Measurements from ENCODE around the gene TACC2. TPM values are rescaled to one million over a fixed set of nuclear protein-coding genes. Genes with fewer than 3 reads are reported as not detected.

The TACC2 gene
- total RNA-seq, 4 donors from 2014 or later, result 63.1 to 102 (median 74.9) TPM

- Histone ChIP-seq H3K4me3 (no peak overlapping the region), H3K9me3 (no peaks in the 10 kb centered on the region), H3K4me1 (no peaks in the 10 kb centered on the region), H3K36me3 (no peaks in the 10 kb centered on the region), H3K27ac (no peak overlapping the region), H3K27me3 (no peaks in the 10 kb centered on the region)
- 95 to 100% methylated on average over 2 to 6 of the region's 7 CpGs for WGBS, 2 donors (ENCODE audit: low coverage in 1 of 2)
- TF ChIP-seq POLR2AphosphoS5 (IDR thresholded peaks at IDR 0.05) (no peak), EP300 (IDR thresholded peaks at IDR 0.05) (no peak), CTCF (IDR thresholded peaks at IDR 0.05) (no peak), POLR2A (IDR thresholded peaks at IDR 0.05) (no peak)
- ATAC-seq, result no peak
Measured at GRCh38 chr10:122281018-122281626, 292.2 kb downstream of the TACC2 start.

GRCh38 chr10:122281751-122282150, 292.8 kb downstream of the TACC2 start:
- TF ChIP-seq EP300 (IDR thresholded peaks at IDR 0.05), result no peak
- TF ChIP-seq CTCF (IDR thresholded peaks at IDR 0.05), result no peak
- no peak for TF ChIP-seq POLR2AphosphoS5 (IDR thresholded peaks at IDR 0.05)
- Histone ChIP-seq H3K27ac (no peak overlapping the region), H3K36me3 (no peaks in the 10 kb centered on the region), H3K9me3 (no peaks in the 10 kb centered on the region), H3K4me1 (no peaks in the 10 kb centered on the region), H3K27me3 (no peaks in the 10 kb centered on the region), H3K4me3 (no peak overlapping the region)
- no peak for ATAC-seq
- 90 to 96% methylated on average over 6 to 8 of the region's 8 CpGs for WGBS, 2 donors (ENCODE audit: low coverage in 1 of 2)

GRCh38 chr10:122282253-122282671, 293.3 kb downstream of the TACC2 start:
- no peaks in the 10 kb centered on the region for H3K4me1 ChIP-seq
- TF ChIP-seq EP300 (IDR thresholded peaks at IDR 0.05) (no peak), POLR2A (IDR thresholded peaks at IDR 0.05) (no peak), POLR2AphosphoS5 (IDR thresholded peaks at IDR 0.05) (no peak), CTCF (IDR thresholded peaks at IDR 0.05) (no peak)
- no peaks in the 10 kb centered on the region for H3K9me3 ChIP-seq
- H3K27me3 ChIP-seq, result no peaks in the 10 kb centered on the region
- H3K36me3 ChIP-seq, result no peaks in the 10 kb centered on the region
- H3K27ac ChIP-seq, result no peak overlapping the region
- WGBS, 2 donors (ENCODE audit: low coverage in 1 of 2), result 60 to 83% methylated on average over 1 of the region's 9 CpGs
- ATAC-seq, result no peak
- no peak overlapping the region for H3K4me3 ChIP-seq

- no peak overlapping the region for H3K27ac ChIP-seq
Measured at GRCh38 chr10:122282909-122283308, 293.9 kb downstream of the TACC2 start.

More at GRCh38 chr10:122282909-122283308, 293.9 kb downstream of the TACC2 start:
- Histone ChIP-seq H3K9me3 (no peaks in the 10 kb centered on the region), H3K36me3 (no peaks in the 10 kb centered on the region), H3K4me3 (no peak overlapping the region), H3K4me1 (no peaks in the 10 kb centered on the region), H3K27me3 (no peaks in the 10 kb centered on the region)
- ATAC-seq, result no peak
- no peak for TF ChIP-seq POLR2AphosphoS5 (IDR thresholded peaks at IDR 0.05)
- TF ChIP-seq CTCF (IDR thresholded peaks at IDR 0.05), result no peak
- TF ChIP-seq EP300 (IDR thresholded peaks at IDR 0.05), result no peak
- no peak for TF ChIP-seq POLR2A (IDR thresholded peaks at IDR 0.05)
- 76 to 79% methylated on average over 5 to 7 of the region's 7 CpGs for WGBS, 2 donors (ENCODE audit: low coverage in 1 of 2)

Measured in gastroesophageal sphincter (tissue), 4 donors.